GM12874 (cell line): ENCODE data around the gene MRGPRX3.

Source experiments
- CTCF ChIP-seq: IDR thresholded peaks from 2 replicates; pipeline ENCODE4 v1.5.1; 2011; ENCODE audit warnings: low read depth, mild to moderate bottlenecking, control low read depth, low read length, moderate library complexity; ENCODE audit not compliant: insufficient read depth

The MRGPRX3 gene

GRCh38 chr11:18132341-18132740, at the start of gene MRGPRX3:
Gene MRGPRX3, plus strand, starts transcription at chr11:18132571. Its CDS starts 4,632 bp downstream, at chr11:18137203.
- TF ChIP-seq CTCF: no peak

- TF ChIP-seq CTCF: no peak
These were observed 44.0 kb upstream of the MRGPRX3 start for GRCh38 chr11:18088366-18088765.

GRCh38 chr11:18088966-18089365, 43.4 kb upstream of the MRGPRX3 start:
- no peak for TF ChIP-seq CTCF

GRCh38 chr11:18091731-18092130, 40.6 kb upstream of the MRGPRX3 start:
- no peak for TF ChIP-seq CTCF

- no peak for TF ChIP-seq CTCF
These were observed 38.4 kb upstream of the MRGPRX3 start for GRCh38 chr11:18093959-18094358.

- no peak for TF ChIP-seq CTCF
These were observed 31.3 kb upstream of the MRGPRX3 start for GRCh38 chr11:18100926-18101656.

GRCh38 chr11:18105086-18105801, 27.1 kb upstream of the MRGPRX3 start:
- TF ChIP-seq CTCF: no peak
